GM21367 (cell line): ENCODE measurements around the gene WDR74.
"Not testable (repeated sequence)": the region's sequence is repeated elsewhere in the genome, so short reads cannot be mapped to it uniquely, and the experiment has no call there.

Experiments used
- ATAC-seq: cut with Tn5 transposase; IDR thresholded peaks from one replicate; pipeline ENCODE4 v1.9.1; 2021; ENCODE audit not compliant: unreplicated experiment

Gene WDR74

GRCh38 chr11:62842171-62842741 lies 2.9 kb upstream of the WDR74 start:
- no peak for ATAC-seq

GRCh38 chr11:62841361-62842170 lies 2.2 kb upstream of the WDR74 start:
- peak; percentile 39 for ATAC-seq

DNA sequence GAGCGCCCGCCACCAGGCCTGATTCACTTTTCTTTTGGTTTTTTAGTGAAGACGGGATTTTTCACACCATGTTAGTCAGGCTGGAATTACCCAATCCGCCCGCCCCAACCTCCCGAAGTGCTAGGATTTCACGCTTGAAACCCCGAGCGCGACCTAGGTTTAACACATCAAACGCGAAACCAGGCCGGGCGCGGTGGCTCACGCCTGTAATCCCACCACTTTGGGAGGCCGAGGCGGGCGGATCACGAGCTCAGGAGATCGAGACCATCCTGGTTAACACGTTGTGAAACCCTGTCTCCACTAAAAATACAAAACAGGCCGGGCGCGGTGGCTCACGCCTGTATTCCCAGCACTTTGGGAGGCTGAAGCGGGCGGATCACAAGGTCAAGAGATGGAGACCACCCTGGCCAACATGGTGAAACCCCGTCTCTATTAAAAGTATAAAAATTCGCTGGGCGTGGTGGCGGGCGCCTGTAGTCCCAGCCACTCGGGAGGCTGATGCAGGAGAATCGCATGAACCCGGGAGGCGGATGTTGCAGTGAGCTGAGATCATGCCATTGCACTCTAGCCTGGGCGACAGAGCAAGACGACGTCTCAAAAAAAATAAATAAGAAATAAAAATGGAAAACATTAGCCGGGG lies 1.5 kb upstream of the WDR74 start:
- ATAC-seq, result not testable (repeated sequence)

DNA sequence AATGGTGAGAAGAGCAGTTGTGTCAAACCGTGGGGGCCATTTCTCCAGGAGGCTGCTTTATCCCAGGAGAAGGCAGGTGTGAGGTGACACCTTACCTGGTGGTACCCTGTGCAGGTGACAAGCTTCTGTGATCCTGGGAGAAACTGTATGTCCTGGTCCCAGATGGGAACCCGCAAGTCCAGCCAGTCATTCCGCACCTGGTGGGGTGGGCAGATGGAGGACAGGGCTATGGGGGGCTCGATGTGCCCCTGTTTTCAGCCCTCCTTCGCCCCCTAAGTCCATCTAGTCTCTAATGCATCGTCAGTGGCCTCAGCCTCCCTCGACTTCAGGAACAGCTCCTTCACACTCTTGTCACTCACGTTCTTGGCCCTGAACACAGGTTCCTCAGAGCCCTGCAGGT lies 4.1 kb downstream of the WDR74 start:
- ATAC-seq, result no peak

GRCh38 chr11:62832336-62833234 lies 6.8 kb downstream of the WDR74 start, which contains the start of gene TEX54:
Gene TEX54, minus strand, starts transcription at chr11:62832841.
- no peak for ATAC-seq

- ATAC-seq, result peak; percentile 69
Observed at GRCh38 chr11:62831520-62832335, 7.7 kb downstream of the WDR74 start, which contains the start of gene STX5. Gene STX5, minus strand, starts transcription at chr11:62832051. Its CDS starts 808 bp downstream, at chr11:62831243.

DNA sequence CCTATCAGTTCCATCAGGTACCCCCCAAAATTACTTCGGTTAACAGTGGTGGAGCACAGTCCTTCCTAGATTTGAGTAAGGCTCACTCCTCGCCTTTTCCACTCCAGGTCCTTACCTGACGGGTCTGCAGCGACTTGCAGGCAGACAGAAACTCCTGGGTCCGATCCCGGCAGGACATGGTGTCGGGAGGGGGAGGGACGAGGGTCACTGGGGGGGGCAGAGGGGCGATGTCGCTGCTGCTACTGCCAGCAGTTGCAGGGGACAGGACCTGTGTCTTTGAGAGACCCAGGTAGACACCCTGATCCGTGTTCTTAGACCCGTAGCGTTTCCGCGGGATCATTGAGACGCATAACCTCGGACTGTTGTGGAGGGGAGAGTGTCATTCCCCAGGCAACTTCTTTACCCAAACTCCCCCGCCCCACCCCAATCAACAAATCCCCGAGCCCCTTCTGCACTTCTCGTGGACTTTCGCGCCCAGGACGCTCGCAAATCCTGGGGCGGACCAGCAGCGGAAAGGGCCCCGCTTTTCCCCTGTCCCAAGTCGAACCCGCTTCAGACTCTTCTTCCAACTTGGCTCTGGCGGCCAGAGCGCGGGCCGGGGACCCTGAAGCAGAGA lies 8.4 kb downstream of the WDR74 start:
- ATAC-seq, result no peak

GRCh38 chr11:62828130-62828529 lies 11.3 kb downstream of the WDR74 start:
- ATAC-seq, result not testable (repeated sequence)

- ATAC-seq, result no peak
Observed at GRCh38 chr11:62823677-62824076, 15.7 kb downstream of the WDR74 start.

DNA sequence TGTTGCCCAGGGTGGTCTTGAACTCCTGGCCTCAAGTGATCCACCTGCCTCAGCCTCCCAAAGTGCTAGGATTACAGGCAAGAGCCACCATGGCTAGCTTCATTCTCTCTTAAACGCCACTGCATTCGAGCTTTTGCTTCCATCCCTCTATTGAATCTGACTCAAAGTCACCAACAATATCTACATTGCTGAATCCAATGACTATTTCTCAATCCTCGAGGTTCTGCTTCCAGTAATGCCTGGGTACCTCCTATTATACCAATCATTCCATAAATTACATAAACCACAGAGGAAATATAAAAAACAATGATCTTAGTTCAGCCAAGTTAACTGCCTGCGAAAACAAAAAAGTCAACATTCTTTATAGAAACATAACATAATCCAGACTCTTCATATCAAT lies 22.3 kb downstream of the WDR74 start:
- ATAC-seq, result no peak

GRCh38 chr11:62816557-62816956 lies 22.8 kb downstream of the WDR74 start:
- ATAC-seq, result no peak

GRCh38 chr11:62811659-62812058 lies 27.7 kb downstream of the WDR74 start:
- no peak for ATAC-seq

DNA sequence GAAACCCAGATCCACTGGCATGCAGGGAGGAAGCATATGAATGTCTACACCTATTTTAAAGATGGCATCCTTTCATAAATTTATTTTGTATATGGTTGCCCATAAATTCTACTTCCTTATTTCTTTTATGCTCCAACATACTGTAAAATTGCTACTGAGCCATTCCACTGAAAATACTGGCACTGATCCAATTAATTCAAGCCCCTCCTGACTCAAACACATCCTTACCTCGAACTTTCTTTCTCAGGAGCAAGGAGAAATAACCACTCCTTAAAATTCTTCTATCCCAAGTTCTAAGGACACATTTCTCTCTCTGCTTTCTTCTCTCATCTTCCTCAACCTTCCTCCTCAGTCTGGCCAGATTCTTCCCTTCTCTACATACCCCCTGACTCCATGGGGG lies 28.6 kb downstream of the WDR74 start:
- ATAC-seq, result no peak

DNA sequence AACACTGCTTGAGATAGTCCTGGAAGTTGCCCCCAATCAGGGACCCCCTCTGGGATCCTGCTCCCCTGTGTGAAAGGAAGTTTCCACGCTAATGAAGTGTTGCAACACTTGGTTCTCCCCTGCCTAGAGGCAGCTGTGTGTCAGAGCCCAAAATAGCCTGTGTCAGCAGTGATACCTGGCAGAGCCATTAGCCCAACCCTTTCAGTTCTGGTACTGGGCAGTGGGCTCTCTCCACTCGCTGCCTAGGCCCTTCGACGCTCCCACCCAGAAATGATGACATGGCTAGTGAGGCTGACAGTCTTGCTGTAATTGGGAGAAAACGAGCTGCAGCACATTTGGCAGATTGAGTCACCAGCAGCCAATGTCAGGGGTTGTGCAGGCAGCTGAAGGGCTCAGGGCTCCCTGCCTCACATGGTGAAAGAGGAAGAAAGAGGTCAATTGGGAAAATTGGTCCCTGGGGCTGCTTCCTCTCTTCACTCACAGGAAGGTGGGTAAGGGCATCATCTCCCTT lies 32.7 kb downstream of the WDR74 start:
- ATAC-seq, result no peak

DNA sequence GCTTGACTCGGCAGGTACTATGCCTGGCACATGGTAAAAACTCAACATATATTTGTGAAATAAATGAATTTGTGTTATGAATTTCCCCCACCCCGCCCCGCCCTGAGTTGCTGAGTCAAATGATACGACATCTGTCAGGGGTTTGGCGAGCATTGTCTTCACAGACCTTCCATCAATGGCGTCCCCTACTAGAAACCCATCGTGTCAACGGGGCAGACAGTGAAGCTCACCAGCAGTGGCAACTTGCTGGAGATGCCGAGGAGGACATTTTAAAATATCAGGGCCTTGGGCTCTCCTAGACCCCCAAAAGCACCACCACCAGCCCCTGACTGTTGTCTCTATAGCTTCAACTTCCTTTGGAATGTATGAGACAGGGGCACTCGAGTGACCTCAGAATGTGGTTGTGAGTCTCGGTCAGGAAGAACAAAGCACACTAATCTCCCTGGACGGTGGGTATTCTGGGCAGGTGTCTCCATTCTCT lies 33.4 kb downstream of the WDR74 start:
- peak; percentile 5 for ATAC-seq

DNA sequence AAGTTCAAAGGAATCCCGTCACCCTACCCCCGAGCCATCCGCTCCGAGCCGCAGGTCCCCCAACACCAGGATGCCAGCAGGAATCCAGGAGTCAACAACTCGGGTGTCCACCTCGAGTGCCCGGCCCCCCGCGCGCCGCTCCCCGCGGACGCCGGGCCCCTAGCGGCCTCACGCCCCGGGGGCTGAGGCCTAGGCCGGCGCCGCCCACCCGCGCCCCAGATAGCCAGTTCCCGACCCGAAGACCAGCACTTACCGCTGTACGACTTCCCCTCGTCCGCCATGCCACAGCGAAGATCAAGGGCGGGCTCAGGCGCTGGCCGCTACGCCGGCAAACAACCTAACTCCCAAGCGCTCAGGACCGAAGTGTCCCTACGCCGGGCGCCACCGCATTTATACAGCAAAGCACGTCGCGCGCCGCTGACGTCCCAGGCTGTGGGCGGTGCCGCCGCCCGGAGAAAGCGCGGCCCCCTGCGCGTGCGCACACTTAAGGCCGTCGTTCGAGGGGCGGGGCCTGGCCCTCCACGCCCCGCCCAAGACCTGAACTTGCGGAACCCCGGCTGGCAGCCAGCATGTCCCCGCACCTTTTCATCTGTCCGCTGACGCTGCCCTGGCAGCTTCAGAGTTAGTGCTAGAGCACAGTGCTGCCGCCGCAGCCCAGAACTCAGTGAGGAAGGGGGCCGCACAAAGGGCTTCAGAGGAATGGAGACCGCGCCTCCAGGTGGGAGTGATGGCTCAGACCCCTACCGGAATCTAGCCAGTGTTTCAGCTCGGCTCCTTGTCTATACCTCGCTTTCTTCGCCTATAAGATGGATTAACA lies 34.1 kb downstream of the WDR74 start, which contains the start of gene NXF1:
NXF1 (minus strand) TSS at position 365 of the 817 bp plus-strand sequence; CDS start at position 281, 84 bp downstream.
- peak; percentile 65 for ATAC-seq

- no peak for ATAC-seq
Observed at GRCh38 chr11:62804310-62805075, 34.9 kb downstream of the WDR74 start.

- ATAC-seq, result no peak
Observed at GRCh38 chr11:62801071-62801470, 38.3 kb downstream of the WDR74 start.
